HG02981 (cell line): ENCODE data around the gene MYOZ3.

Experiments used
- ATAC-seq: cut with Tn5 transposase; IDR thresholded peaks from one replicate; pipeline ENCODE4 v1.9.1; 2021; ENCODE audit warnings: mild to moderate bottlenecking, moderate library complexity; ENCODE audit not compliant: unreplicated experiment

MYOZ3 gene

DNA sequence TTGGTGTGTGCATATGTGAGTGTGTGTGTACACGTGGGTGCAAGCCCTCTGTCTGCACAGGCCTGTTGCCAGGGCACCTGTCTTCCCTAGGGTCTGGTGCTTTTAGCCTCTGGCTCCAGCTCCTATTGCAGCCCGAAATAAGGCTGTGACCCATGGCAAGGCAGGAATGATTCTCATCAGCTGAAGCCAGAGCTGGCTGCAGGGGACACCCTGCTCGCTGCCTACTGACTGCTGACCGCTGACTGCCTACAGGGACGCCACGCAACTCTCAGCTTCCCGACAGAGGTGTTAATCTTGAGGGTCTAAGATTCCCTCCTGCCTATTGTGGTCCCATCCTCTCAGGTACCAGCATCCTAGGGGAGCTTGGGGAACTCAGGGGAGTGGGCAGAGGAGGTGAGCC lies at the start of gene MYOZ3:
MYOZ3 (plus strand) TSS at position 166 of the 400 bp plus-strand sequence. CDS start 1,691 bp downstream, outside the sequence.
- no peak for ATAC-seq

DNA sequence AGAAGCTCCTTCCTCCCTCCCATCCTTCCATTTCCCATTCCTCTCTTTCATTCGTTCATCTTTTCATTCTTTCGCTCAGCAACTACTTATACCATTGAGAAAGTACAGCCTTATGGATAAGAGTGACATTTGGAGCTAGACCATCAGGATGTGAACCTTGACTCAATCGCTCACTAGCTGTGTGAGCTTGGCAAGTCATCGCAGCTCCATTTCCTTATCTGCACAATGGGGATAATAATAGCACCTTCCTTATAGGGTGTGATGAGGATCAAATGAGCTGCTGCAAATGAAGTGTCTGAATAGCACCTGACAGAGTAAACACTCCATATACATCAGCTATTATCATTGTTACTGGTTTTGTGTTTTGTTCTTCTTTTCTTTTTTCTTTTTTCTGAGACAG lies 48.6 kb upstream of the MYOZ3 start:
- ATAC-seq: no peak

DNA sequence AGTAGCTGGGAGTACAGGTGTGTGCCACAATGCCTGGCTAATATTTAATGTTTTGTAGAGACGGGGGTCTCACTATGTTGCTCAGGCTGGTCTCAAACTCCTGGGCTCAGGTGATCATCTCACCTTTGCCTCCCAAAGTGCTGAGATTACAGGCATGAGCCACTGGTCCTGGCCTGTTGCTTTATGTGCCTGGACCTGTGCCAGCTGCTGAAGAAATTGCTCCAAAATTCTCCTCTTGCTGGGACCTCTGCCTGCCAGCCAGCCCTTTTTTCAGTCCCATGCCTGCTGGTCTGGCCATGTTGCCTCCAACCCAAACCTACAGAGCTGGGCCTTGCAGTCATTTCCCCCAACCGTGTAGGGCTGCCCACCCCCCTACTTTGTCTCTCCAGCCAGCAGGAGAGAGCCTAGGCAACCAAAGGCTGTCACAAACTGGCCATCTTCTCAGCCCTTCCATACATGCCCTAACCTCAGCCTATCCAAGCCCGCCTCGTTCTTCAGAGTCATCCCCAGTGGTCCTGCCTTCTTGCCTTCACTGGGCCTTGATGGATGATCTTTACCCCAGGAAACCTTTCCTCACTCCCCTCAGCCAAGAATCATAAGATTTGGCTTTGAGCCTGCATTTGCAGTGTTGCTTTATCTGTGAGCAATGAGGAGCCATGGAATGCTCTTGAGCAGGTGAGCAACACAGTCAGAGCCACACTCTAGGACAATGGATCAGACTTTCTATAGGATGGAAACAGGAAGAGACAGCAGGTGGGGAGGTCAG lies 48.0 kb upstream of the MYOZ3 start:
- ATAC-seq: no peak

DNA sequence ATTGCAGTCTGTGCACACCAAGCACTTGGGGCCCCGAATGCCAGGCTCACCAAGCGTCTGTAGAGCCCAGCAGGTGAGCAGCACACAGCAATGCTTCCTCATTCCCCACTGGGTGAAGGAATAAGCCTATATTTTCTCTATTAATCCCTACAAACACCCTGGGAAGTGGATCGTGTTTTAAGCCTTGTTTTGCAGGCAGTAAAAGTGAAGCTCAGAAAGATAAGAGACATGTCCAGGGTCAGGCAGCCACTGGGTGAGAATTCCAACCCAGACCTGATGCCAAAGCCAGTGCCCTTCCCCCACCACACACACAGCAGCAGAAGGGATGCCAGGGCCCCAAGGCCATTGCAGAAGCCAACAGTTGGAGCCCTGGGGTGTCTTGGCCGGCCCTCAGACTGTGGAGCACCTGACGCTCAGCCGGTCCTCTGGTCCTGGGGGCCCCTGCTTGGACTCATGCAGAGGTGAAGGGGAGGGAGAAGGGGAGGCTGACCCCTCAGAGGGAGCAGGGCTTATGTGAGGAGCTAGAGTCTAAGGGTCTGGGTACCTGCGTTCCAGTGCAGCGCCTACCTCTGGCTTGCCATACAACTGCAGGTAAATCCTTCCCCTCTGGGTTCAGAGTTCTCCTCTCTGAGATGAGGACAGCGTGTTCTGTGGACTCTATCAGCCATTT lies 46.9 kb upstream of the MYOZ3 start:
- ATAC-seq: no peak

- ATAC-seq: no peak
Observed at GRCh38 chr5:150614661-150615060, 46.4 kb upstream of the MYOZ3 start.

GRCh38 chr5:150615141-150615699 lies 45.8 kb upstream of the MYOZ3 start:
- no peak for ATAC-seq

- ATAC-seq: no peak
Observed at GRCh38 chr5:150616024-150616470, 45.0 kb upstream of the MYOZ3 start.

- ATAC-seq: no peak
Observed at GRCh38 chr5:150616506-150616905, 44.5 kb upstream of the MYOZ3 start.

DNA sequence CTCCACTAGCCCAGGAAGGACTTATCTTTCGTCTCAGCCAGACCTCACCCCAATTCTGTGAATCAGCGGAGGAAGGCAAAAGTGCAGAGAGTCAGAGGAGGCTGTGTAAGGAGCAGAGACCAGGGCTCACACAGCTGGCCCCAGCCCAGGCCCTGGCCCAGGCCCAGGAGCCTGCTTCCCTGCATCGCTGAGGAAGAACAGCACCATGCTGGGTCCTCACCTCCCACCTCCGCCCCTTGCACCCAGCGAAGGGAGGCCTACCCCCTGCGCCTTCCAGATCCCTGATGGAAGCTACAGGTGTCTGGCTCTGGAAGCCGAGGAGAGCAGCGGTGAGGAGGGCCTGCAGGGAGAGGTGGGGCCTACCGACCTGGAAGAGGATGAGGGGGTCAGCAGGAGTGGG lies 42.9 kb upstream of the MYOZ3 start:
- no peak for ATAC-seq

DNA sequence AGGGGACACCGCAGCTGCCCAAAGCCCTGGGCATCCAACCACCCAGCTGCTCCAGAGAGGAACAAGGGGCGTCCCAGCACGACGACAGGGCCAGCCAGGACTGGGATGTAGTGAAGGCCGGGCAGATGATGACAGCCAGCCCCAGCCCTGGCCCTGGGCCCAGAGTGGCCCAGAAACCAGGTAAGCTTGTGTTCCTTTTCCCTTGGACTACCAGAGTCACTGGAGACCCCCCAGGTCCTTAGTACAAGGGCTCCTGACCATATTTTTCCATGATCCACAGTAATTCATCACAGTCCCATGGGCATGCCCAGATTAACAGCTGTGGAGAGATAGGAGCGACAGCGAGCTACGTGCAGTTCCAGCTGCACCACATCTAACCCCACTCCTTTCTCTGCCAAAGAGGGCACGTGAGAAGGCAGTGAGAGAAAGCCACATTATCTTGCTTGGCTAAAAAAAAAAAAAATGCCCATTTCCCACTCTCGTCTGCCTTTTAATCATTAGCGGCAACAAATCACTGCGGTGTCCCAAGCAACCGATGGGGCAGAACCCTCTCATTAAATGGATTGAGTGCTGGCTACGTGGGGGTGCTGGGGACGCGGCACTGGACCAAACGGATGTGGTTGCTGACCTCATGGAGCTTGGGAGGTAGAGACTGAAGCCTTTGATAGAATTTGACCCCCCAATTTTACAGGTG lies 42.3 kb upstream of the MYOZ3 start:
- ATAC-seq: no peak

GRCh38 chr5:150619359-150620230 lies 41.5 kb upstream of the MYOZ3 start:
- no peak for ATAC-seq

DNA sequence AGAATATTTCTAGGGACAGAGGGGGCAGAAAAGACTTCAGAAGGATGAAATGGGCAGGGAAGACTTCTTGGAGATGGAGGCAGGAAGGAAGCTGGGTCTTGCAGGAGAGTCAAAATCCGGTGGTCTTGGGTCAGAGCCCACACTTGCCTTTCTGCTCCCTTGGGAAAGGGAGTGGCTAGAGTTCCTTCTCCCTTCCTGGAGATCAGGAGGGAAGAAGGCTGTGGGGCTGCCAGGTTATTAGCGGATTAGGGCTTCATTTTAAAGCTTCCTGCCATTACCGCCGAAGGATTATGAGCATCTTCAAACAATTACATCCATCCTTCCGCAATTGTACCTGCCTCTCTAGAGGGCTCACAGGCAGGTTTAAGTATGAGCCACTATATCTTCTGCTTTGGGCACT lies 39.8 kb upstream of the MYOZ3 start:
- ATAC-seq: no peak

- no peak for ATAC-seq
Observed at GRCh38 chr5:150622157-150622556, 38.9 kb upstream of the MYOZ3 start.

DNA sequence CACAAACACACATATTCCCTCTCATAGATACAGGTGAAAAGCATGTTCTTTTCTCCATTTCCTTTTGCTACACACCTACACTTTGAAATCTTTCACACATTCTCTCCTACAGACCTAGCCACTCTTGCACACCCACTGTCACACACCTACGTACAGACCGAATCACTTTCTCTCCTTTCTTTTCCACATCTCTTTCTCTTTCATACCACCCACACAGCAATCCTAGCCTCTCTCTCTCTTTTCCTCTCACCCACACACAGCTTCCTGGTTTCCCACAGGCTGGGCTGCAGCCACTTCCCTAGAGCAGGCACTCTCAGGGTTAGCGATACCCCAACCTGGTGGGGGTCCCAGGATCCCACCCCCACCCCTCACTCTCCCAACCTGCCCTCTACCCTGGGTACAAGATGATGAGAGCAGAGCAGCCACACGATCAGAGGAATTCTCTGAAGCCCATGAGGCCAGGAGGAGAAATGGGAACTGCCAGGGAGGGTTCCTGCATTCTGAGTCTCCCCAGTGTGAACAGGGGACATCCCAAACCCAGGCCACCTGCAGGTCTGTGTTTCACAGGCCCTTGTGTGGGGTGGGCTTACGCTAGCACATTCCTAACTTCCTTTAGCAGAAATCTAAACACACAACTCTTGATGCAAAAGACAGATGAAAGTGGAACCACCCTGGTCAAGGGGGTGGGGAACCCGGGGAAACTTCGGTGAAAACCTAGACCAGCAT lies 37.7 kb upstream of the MYOZ3 start:
- ATAC-seq: no peak

GRCh38 chr5:150623878-150624216 lies 37.2 kb upstream of the MYOZ3 start:
- ATAC-seq: no peak

GRCh38 chr5:150624334-150625163 lies 36.5 kb upstream of the MYOZ3 start:
- peak; percentile 30 for ATAC-seq

DNA sequence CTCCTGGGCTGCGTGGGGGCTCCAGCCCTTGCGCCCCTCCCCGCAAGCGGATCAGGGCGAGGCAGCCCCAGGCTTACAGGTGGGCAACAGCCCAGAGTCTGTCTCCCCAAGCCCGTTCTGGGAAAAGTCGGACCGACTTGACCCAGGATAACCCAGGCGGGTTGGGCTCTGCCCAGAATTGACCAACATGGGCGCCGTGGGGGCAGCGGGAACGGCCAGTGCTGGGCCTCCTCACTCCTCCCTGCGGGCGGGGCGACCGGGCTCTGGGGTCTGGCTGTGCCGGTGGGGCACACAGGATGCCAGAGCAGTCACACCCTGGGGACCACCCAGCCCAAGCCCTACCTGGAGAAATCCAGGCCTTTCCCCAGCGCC lies 35.9 kb upstream of the MYOZ3 start:
- ATAC-seq: no peak

- ATAC-seq: peak; percentile 49
Observed at GRCh38 chr5:150625831-150626746, 35.0 kb upstream of the MYOZ3 start.
